GM12878 (cell line): Measurements from ENCODE around the gene PIAS1. TPM values are rescaled to one million over a fixed set of nuclear protein-coding genes. Genes with fewer than 3 reads are reported as not detected.
A peak's percentile ranks its signal among the peaks of the same experiment; 100 is the strongest.

Experiments
- BACH1 ChIP-seq: fragments of 450-650 bp; IDR thresholded peaks from 2 replicates; pipeline ENCODE4 v1.6.1; 2017; ENCODE audit warnings: mild to moderate bottlenecking, borderline replicate concordance
- CHD2 ChIP-seq: IDR thresholded peaks from 2 replicates; pipeline ENCODE4 v1.6.1; 2011; ENCODE audit warnings: low read depth, low read length, improper control_type of control experiment, borderline replicate concordance
- CREM ChIP-seq: IDR thresholded peaks from 2 replicates; pipeline ENCODE4 v1.6.1; 2014; ENCODE audit warnings: antibody characterized with exemption, low read depth
- IKZF1 ChIP-seq: fragments of 450-650 bp; conservative IDR thresholded peaks from 2 replicates; pipeline ENCODE4 v1.6.1; 2017; ENCODE audit warnings: antibody characterized with exemption, mild to moderate bottlenecking
- KLF5 ChIP-seq: fragments of 450-650 bp; IDR thresholded peaks from 2 replicates; pipeline ENCODE4 v1.6.1; 2014; ENCODE audit warnings: mild to moderate bottlenecking; ENCODE audit not compliant: partially characterized antibody
- MEF2B ChIP-seq: fragments of 450-650 bp; IDR thresholded peaks from 2 replicates; pipeline ENCODE4 v1.6.1; 2018; ENCODE audit warnings: mild to moderate bottlenecking, moderate library complexity; ENCODE audit not compliant: partially characterized antibody, poor library complexity, severe bottlenecking
- NRF1 ChIP-seq: conservative IDR thresholded peaks from 2 replicates; pipeline ENCODE4 v1.6.1; 2011; ENCODE audit warnings: mild to moderate bottlenecking, low read depth, low read length, improper control_type of control experiment
- PML ChIP-seq: IDR thresholded peaks from 2 replicates; pipeline ENCODE4 v1.6.1; 2012; ENCODE audit warnings: low read length, inconsistent platforms
- POLR2AphosphoS5 ChIP-seq: IDR thresholded peaks from 2 replicates; pipeline ENCODE4 v1.6.1; 2011; ENCODE audit warnings: mild to moderate bottlenecking, low read length, inconsistent platforms
- SUZ12 ChIP-seq: fragments of 200-600 bp; sonication (generic); IDR thresholded peaks from one replicate; pipeline ENCODE4 v1.6.1; 2018; ENCODE audit warnings: antibody characterized with exemption, mild to moderate bottlenecking; ENCODE audit not compliant: unreplicated experiment
- ZNF274 ChIP-seq: IDR thresholded peaks from one replicate; pipeline ENCODE4 v1.8.0; 2011; ENCODE audit not compliant: insufficient read length, insufficient read depth
- ZSCAN29 ChIP-seq: fragments of 450-650 bp; IDR thresholded peaks from 2 replicates; pipeline ENCODE4 v1.6.1; 2017; ENCODE audit warnings: mild to moderate bottlenecking, moderate library complexity
- polyA plus RNA-seq, 11 experiments: library from polyadenylated mRNA; depleted of rRNA in 4 of 11; unstranded in 6 of 11; stranded (reverse) in 5 of 11; fragments of >200 nt; fragmentation: Nextera tagmentation in 4 of 11; fragmentation: Illumina TruSeq in 1 of 11; extraction: Ambion mirVana in 4 of 11; extraction: Trizol in 1 of 11; gene quantifications; 1 replicate in 1 of 11; 2 replicates in 10 of 11; pipeline versions ENCODE4 v1.2.1 to v1.2.3, GENCODE V29; 2011 to 2016; ENCODE audit warnings: inconsistent platforms in 2 of 11, missing spikeins in 2 of 11, low read depth in 1 of 11
- total RNA-seq, 4 experiments: library from RNA; depleted of rRNA in 3 of 4; stranded (reverse); fragments of >200 nt in 3 of 4; fragmentation: Illumina TruSeq in 1 of 4; extraction: Trizol in 1 of 4; gene quantifications; 2 replicates each; pipeline versions ENCODE4 v1.2.1 to v1.2.3, GENCODE V29; 2013 to 2021
- TF ChIP-seq, protein P1 (sequence below), 3 experiments: IDR thresholded peaks in 2 of 3; conservative IDR thresholded peaks in 1 of 3; 2 replicates each; pipeline ENCODE4 v1.5.1; 2011; ENCODE audit warnings: low read depth in 3 of 3, low read length in 3 of 3, mild to moderate bottlenecking in 3 of 3, control low read depth in 2 of 3, moderate library complexity in 2 of 3, inconsistent platforms in 1 of 3, mixed read lengths in 1 of 3; ENCODE audit not compliant: control insufficient read depth in 2 of 3, insufficient read depth in 1 of 3; ENCODE audit errors: extremely low read depth in 1 of 3
- TF ChIP-seq, protein P2 (sequence below): fragments of 450-650 bp; IDR thresholded peaks from 2 replicates; pipeline ENCODE4 v1.6.1; 2017; ENCODE audit warnings: mild to moderate bottlenecking, moderate library complexity
- TF ChIP-seq, protein P3 (sequence below): fragments of 450-650 bp; IDR thresholded peaks from 2 replicates; pipeline ENCODE4 v1.6.1; 2016; ENCODE audit warnings: mild to moderate bottlenecking
- TF ChIP-seq, protein P4 (sequence below): IDR thresholded peaks from 2 replicates; pipeline ENCODE4 v1.6.1; 2012; ENCODE audit warnings: low read depth, low read length, improper control_type of control experiment
- TF ChIP-seq, protein P5 (sequence below): IDR thresholded peaks from 2 replicates; pipeline ENCODE4 v1.6.1; 2012; ENCODE audit warnings: mild to moderate bottlenecking, low read depth, low read length
- TF ChIP-seq, protein P6 (sequence below): fragments of 450-650 bp; IDR thresholded peaks from 2 replicates; pipeline ENCODE4 v1.6.1; 2014; ENCODE audit warnings: mild to moderate bottlenecking

PIAS1 gene
- total and polyA plus RNA-seq, 10 of the 15 experiments (the other 5 are each of a cell fraction or from before 2014, with no cell fraction given), result 20.2 to 96.3 (median 37.0) TPM

DNA sequence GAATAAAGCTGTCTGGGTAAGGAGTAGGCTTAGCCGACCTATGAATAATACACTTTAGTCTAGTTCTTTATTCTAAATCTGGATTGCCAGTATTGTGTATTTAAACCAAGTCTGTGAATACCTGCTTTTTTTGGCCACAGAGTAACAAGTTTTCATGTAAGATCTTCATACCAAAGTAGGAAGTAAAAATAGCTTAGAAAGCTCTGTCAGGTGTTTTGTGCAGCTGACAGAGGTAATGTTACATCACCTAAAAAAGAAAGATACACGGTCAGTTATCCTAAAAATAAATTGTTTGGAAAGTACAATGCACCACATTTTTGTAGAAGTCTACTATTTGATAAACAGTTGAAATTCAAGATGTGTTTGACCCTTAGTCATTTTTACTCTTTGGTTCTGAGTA is 134.5 kb downstream of the PIAS1 start (continued):
- TF ChIP-seq, protein P1, sequence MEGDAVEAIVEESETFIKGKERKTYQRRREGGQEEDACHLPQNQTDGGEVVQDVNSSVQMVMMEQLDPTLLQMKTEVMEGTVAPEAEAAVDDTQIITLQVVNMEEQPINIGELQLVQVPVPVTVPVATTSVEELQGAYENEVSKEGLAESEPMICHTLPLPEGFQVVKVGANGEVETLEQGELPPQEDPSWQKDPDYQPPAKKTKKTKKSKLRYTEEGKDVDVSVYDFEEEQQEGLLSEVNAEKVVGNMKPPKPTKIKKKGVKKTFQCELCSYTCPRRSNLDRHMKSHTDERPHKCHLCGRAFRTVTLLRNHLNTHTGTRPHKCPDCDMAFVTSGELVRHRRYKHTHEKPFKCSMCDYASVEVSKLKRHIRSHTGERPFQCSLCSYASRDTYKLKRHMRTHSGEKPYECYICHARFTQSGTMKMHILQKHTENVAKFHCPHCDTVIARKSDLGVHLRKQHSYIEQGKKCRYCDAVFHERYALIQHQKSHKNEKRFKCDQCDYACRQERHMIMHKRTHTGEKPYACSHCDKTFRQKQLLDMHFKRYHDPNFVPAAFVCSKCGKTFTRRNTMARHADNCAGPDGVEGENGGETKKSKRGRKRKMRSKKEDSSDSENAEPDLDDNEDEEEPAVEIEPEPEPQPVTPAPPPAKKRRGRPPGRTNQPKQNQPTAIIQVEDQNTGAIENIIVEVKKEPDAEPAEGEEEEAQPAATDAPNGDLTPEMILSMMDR (IDR thresholded peaks at IDR 0.05 in 2 of 3, conservative IDR thresholded peaks at IDR 0.05 in 1 of 3; ENCODE audit: control insufficient read depth in 2 of 3, extremely low read depth in 1 of 3, insufficient read depth in 1 of 3, low read depth in 3 of 3, low read length in 3 of 3), result no peak
- no peak for TF ChIP-seq SUZ12
- TF ChIP-seq, protein P2, sequence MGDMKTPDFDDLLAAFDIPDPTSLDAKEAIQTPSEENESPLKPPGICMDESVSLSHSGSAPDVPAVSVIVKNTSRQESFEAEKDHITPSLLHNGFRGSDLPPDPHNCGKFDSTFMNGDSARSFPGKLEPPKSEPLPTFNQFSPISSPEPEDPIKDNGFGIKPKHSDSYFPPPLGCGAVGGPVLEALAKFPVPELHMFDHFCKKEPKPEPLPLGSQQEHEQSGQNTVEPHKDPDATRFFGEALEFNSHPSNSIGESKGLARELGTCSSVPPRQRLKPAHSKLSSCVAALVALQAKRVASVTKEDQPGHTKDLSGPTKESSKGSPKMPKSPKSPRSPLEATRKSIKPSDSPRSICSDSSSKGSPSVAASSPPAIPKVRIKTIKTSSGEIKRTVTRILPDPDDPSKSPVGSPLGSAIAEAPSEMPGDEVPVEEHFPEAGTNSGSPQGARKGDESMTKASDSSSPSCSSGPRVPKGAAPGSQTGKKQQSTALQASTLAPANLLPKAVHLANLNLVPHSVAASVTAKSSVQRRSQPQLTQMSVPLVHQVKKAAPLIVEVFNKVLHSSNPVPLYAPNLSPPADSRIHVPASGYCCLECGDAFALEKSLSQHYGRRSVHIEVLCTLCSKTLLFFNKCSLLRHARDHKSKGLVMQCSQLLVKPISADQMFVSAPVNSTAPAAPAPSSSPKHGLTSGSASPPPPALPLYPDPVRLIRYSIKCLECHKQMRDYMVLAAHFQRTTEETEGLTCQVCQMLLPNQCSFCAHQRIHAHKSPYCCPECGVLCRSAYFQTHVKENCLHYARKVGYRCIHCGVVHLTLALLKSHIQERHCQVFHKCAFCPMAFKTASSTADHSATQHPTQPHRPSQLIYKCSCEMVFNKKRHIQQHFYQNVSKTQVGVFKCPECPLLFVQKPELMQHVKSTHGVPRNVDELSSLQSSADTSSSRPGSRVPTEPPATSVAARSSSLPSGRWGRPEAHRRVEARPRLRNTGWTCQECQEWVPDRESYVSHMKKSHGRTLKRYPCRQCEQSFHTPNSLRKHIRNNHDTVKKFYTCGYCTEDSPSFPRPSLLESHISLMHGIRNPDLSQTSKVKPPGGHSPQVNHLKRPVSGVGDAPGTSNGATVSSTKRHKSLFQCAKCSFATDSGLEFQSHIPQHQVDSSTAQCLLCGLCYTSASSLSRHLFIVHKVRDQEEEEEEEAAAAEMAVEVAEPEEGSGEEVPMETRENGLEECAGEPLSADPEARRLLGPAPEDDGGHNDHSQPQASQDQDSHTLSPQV, result no peak
- TF ChIP-seq ZSCAN29, result no peak
- TF ChIP-seq NRF1, result no peak
- TF ChIP-seq, protein P3, sequence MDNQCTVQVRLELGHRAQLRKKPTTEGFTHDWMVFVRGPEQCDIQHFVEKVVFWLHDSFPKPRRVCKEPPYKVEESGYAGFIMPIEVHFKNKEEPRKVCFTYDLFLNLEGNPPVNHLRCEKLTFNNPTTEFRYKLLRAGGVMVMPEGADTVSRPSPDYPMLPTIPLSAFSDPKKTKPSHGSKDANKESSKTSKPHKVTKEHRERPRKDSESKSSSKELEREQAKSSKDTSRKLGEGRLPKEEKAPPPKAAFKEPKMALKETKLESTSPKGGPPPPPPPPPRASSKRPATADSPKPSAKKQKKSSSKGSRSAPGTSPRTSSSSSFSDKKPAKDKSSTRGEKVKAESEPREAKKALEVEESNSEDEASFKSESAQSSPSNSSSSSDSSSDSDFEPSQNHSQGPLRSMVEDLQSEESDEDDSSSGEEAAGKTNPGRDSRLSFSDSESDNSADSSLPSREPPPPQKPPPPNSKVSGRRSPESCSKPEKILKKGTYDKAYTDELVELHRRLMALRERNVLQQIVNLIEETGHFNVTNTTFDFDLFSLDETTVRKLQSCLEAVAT, result no peak
- TF ChIP-seq CREM, result no peak
- TF ChIP-seq CHD2, result no peak
- TF ChIP-seq IKZF1, result no peak
- TF ChIP-seq, protein P4, sequence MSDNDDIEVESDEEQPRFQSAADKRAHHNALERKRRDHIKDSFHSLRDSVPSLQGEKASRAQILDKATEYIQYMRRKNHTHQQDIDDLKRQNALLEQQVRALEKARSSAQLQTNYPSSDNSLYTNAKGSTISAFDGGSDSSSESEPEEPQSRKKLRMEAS, result no peak
- peak; percentile 41 for TF ChIP-seq MEF2B
- TF ChIP-seq PML, result 0 out of 2 replicates have a peak, but pooled peaks have one; percentile 21
- no peak for TF ChIP-seq BACH1
- TF ChIP-seq ZNF274, result no peak
- no peak for TF ChIP-seq POLR2AphosphoS5
- TF ChIP-seq KLF5, result no peak
- TF ChIP-seq, protein P5, sequence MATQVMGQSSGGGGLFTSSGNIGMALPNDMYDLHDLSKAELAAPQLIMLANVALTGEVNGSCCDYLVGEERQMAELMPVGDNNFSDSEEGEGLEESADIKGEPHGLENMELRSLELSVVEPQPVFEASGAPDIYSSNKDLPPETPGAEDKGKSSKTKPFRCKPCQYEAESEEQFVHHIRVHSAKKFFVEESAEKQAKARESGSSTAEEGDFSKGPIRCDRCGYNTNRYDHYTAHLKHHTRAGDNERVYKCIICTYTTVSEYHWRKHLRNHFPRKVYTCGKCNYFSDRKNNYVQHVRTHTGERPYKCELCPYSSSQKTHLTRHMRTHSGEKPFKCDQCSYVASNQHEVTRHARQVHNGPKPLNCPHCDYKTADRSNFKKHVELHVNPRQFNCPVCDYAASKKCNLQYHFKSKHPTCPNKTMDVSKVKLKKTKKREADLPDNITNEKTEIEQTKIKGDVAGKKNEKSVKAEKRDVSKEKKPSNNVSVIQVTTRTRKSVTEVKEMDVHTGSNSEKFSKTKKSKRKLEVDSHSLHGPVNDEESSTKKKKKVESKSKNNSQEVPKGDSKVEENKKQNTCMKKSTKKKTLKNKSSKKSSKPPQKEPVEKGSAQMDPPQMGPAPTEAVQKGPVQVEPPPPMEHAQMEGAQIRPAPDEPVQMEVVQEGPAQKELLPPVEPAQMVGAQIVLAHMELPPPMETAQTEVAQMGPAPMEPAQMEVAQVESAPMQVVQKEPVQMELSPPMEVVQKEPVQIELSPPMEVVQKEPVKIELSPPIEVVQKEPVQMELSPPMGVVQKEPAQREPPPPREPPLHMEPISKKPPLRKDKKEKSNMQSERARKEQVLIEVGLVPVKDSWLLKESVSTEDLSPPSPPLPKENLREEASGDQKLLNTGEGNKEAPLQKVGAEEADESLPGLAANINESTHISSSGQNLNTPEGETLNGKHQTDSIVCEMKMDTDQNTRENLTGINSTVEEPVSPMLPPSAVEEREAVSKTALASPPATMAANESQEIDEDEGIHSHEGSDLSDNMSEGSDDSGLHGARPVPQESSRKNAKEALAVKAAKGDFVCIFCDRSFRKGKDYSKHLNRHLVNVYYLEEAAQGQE, result no peak
- TF ChIP-seq, protein P6, sequence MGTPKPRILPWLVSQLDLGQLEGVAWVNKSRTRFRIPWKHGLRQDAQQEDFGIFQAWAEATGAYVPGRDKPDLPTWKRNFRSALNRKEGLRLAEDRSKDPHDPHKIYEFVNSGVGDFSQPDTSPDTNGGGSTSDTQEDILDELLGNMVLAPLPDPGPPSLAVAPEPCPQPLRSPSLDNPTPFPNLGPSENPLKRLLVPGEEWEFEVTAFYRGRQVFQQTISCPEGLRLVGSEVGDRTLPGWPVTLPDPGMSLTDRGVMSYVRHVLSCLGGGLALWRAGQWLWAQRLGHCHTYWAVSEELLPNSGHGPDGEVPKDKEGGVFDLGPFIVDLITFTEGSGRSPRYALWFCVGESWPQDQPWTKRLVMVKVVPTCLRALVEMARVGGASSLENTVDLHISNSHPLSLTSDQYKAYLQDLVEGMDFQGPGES, result no peak
